K562 treated with DMSO at 1 percent for 12 hours (cell line): ENCODE data around the gene NPLOC4. TPM values are rescaled to one million over a fixed set of nuclear protein-coding genes. Genes with fewer than 3 reads are reported as not detected.

Experiments used
- total RNA-seq: library from RNA; unstranded; fragments of 300-600 nt; gene quantifications from 2 replicates; pipeline ENCODE4 v1.2.3, GENCODE V29; 2022; ENCODE audit not compliant: insufficient read depth

Gene NPLOC4
- total RNA-seq: 66.5 and 131 TPM in 2 replicates

GRCh38 chr17:81636505-81637288, at the start of gene NPLOC4, which contains the start of gene TSPAN10:
TSS of gene NPLOC4 (minus strand) at chr17:81637112. CDS start at chr17:81636930, 182 bp downstream.
TSS of gene TSPAN10 (plus strand) at chr17:81637196. CDS start at chr17:81642413, 5,217 bp downstream.

GRCh38 chr17:81683584-81684441, 46.9 kb upstream of the NPLOC4 start, which contains the start of the genes ARL16 and HGS:
TSS of gene ARL16 (minus strand) at chr17:81683797. CDS start at chr17:81683753, 44 bp downstream.
TSS of gene HGS (plus strand) at chr17:81684011. CDS start at chr17:81684067, 56 bp downstream.

GRCh38 chr17:81666342-81667191, 29.7 kb upstream of the NPLOC4 start, which contains the start of the genes CCDC137 and OXLD1:
TSS of gene CCDC137 (plus strand) at chr17:81666737. CDS start at chr17:81666767, 30 bp downstream.
TSS of gene OXLD1 (minus strand) at chr17:81666605. CDS start at chr17:81666577, 28 bp downstream.

GRCh38 chr17:81656118-81656743, 19.3 kb upstream of the NPLOC4 start, which contains the start of gene PDE6G:
TSS of gene PDE6G (minus strand) at chr17:81656542. CDS start at chr17:81653305, 3,237 bp downstream.

GRCh38 chr17:81552244-81553017, 84.5 kb downstream of the NPLOC4 start, which contains the start of gene FAAP100:
TSS of gene FAAP100 (minus strand) at chr17:81552353. CDS start at chr17:81552330, 23 bp downstream.

GRCh38 chr17:81527591-81528383, 109.1 kb downstream of the NPLOC4 start, which contains the start of gene FSCN2:
TSS of gene FSCN2 (plus strand) at chr17:81528377. CDS start at chr17:81528532, 155 bp downstream.

GRCh38 chr17:81512562-81513371, 124.1 kb downstream of the NPLOC4 start, which contains the start of gene ACTG1:
TSS of gene ACTG1 (minus strand) at chr17:81512799. CDS start at chr17:81512354, 445 bp downstream.

Other genes starting within 250 kb of the NPLOC4 start
- 3.8 and 12.7 TPM in 2 replicates for gene BAHCC1, start 241.7 kb downstream of the NPLOC4 start, total RNA-seq
- gene ACTG1, start 124.3 kb downstream of the NPLOC4 start, total RNA-seq: 1,670 and 1,971 TPM in 2 replicates
- 2.2 TPM in 1 of 2 replicates, not detected in the other for gene FSCN2, start 108.7 kb downstream of the NPLOC4 start, total RNA-seq
- 14.7 and 19.3 TPM in 2 replicates for gene FAAP100, start 84.8 kb downstream of the NPLOC4 start, total RNA-seq
- gene TSPAN10, start 84 bp upstream of the NPLOC4 start, total RNA-seq: 0.47 and 1.2 TPM in 2 replicates
- gene PDE6G, start 19.4 kb upstream of the NPLOC4 start, total RNA-seq: not detected in 2 replicates
- 72.5 and 109 TPM in 2 replicates for gene OXLD1, start 29.5 kb upstream of the NPLOC4 start, total RNA-seq
- 28.5 and 31.3 TPM in 2 replicates for gene CCDC137, start 29.6 kb upstream of the NPLOC4 start, total RNA-seq
- 24.9 and 32.6 TPM in 2 replicates for gene ARL16, start 46.7 kb upstream of the NPLOC4 start, total RNA-seq
- 63.2 and 121 TPM in 2 replicates for gene HGS, start 46.9 kb upstream of the NPLOC4 start, total RNA-seq
- 72.5 and 114 TPM in 2 replicates for gene MRPL12, start 66.3 kb upstream of the NPLOC4 start, total RNA-seq
- 49.3 and 53.8 TPM in 2 replicates for gene SLC25A10, start 75.2 kb upstream of the NPLOC4 start, total RNA-seq
- not detected in 2 replicates for gene GCGR, start 167.0 kb upstream of the NPLOC4 start, total RNA-seq
- 192 and 316 TPM in 2 replicates for gene MCRIP1, start 196.2 kb upstream of the NPLOC4 start, total RNA-seq
- gene PPP1R27, start 197.9 kb upstream of the NPLOC4 start, total RNA-seq: not detected in 2 replicates
- gene P4HB, start 223.4 kb upstream of the NPLOC4 start, total RNA-seq: 670 and 837 TPM in 2 replicates
- 219 and 311 TPM in 2 replicates for gene ARHGDIA, start 234.2 kb upstream of the NPLOC4 start, total RNA-seq